Measurements from ENCODE around the gene IL17RE. TPM values are rescaled to one million over a fixed set of nuclear protein-coding genes. Genes with fewer than 3 reads are reported as not detected.

The IL17RE gene
- total RNA-seq, 1 experiment from 2014 or later, result 2.3 TPM

- Histone ChIP-seq H3K27me3 (replicated peaks; ENCODE audit: insufficient read depth, low read depth, low read length, poor library complexity) (no peaks in the 10 kb centered on the region), H3K9me3 (ENCODE audit: low read depth, low read length, poor library complexity, severe bottlenecking) (no peaks in the 10 kb centered on the region), H3K4me3 (ENCODE audit: low read depth, low read length, poor library complexity, severe bottlenecking) (no peak overlapping the region), H3K36me3 (ENCODE audit: insufficient read depth, low read length, poor library complexity, severe bottlenecking) (no peaks in the 10 kb centered on the region), H3K27ac (ENCODE audit: low read depth, low read length, poor library complexity, severe bottlenecking) (no peak overlapping the region), H3K4me1 (ENCODE audit: insufficient read depth, low read length, poor library complexity, severe bottlenecking) (no peaks in the 10 kb centered on the region)
- ChIA-PET POLR2A (ENCODE audit: low non-redundant PET) (no interaction called here), CTCF (no interaction called here)
- no peak for DNase-seq (ENCODE audit: low spot score)
- TF ChIP-seq EZH2 (IDR thresholded peaks at IDR 0.05; ENCODE audit: borderline replicate concordance, low read depth, low read length, poor library complexity, severe bottlenecking), result no peak
- TF ChIP-seq CTCF (conservative IDR thresholded peaks at IDR 0.05; ENCODE audit: low read depth, low read length), result no peak
- intact Hi-C loops (cut with micrococcal nuclease; ENCODE audit: unreplicated experiment), result no loop called here
- BruUV-seq (replicated peaks), result no TSS peak
These were observed 41.6 kb downstream of the IL17RE start for GRCh38 chr3:9944271-9944670.

- CTCF ChIA-PET, result interaction anchor here (0.9 kb wide), 1 partner anchor 55 kb away, joined by 3 read pairs; the partner anchor contains the start of gene JAGN1
- POLR2A ChIA-PET (ENCODE audit: low non-redundant PET), result no interaction called here
- Histone ChIP-seq H3K9me3 (ENCODE audit: low read depth, low read length, poor library complexity, severe bottlenecking) (no peaks in the 10 kb centered on the region), H3K36me3 (ENCODE audit: insufficient read depth, low read length, poor library complexity, severe bottlenecking) (no peaks in the 10 kb centered on the region), H3K27ac (ENCODE audit: low read depth, low read length, poor library complexity, severe bottlenecking) (no peak overlapping the region), H3K4me1 (ENCODE audit: insufficient read depth, low read length, poor library complexity, severe bottlenecking) (no peaks in the 10 kb centered on the region), H3K4me3 (ENCODE audit: low read depth, low read length, poor library complexity, severe bottlenecking) (peak overlapping the region; percentile 76), H3K27me3 (replicated peaks; ENCODE audit: insufficient read depth, low read depth, low read length, poor library complexity) (no peaks in the 10 kb centered on the region)
- DNase-seq (ENCODE audit: low spot score), result no peak
- BruUV-seq (replicated peaks), result TSS peak; percentile 42
- TF ChIP-seq EZH2 (IDR thresholded peaks at IDR 0.05; ENCODE audit: borderline replicate concordance, low read depth, low read length, poor library complexity, severe bottlenecking), result no peak
- intact Hi-C loops (cut with micrococcal nuclease; ENCODE audit: unreplicated experiment), result no loop called here
These were observed 42.7 kb downstream of the IL17RE start for GRCh38 chr3:9945358-9945757.

- Histone ChIP-seq H3K4me1 (ENCODE audit: insufficient read depth, low read length, poor library complexity, severe bottlenecking) (no peaks in the 10 kb centered on the region), H3K27ac (ENCODE audit: low read depth, low read length, poor library complexity, severe bottlenecking) (peak overlapping the region; percentile 75), H3K4me3 (ENCODE audit: low read depth, low read length, poor library complexity, severe bottlenecking) (peak overlapping the region; percentile 76), H3K9me3 (ENCODE audit: low read depth, low read length, poor library complexity, severe bottlenecking) (no peaks in the 10 kb centered on the region), H3K27me3 (replicated peaks; ENCODE audit: insufficient read depth, low read depth, low read length, poor library complexity) (no peaks in the 10 kb centered on the region), H3K36me3 (ENCODE audit: insufficient read depth, low read length, poor library complexity, severe bottlenecking) (no peaks in the 10 kb centered on the region)
- TF ChIP-seq EZH2 (IDR thresholded peaks at IDR 0.05; ENCODE audit: borderline replicate concordance, low read depth, low read length, poor library complexity, severe bottlenecking), result no peak
- TF ChIP-seq CTCF (conservative IDR thresholded peaks at IDR 0.05; ENCODE audit: low read depth, low read length), result peak; percentile 77
- ChIA-PET CTCF (interaction anchor here (0.6 to 1.8 kb wide), 6 partner anchors 13 to 443 kb away, joined by 3 to 27 read pairs (median 4); partner anchors contain the start of genes CRELD1 and JAGN1), POLR2A (ENCODE audit: low non-redundant PET) (interaction anchor here (0.6 kb wide), 1 partner anchor 140 kb away, joined by 4 read pairs; no protein-coding TSS in a partner anchor)
- DNase-seq (ENCODE audit: low spot score), result peak; percentile 96
- intact Hi-C loops (cut with micrococcal nuclease; ENCODE audit: unreplicated experiment), result loop anchor here (2.0 kb wide), 1 partner anchor 102 kb away; the partner anchor contains the start of gene RPUSD3
- no TSS peak for BruUV-seq (replicated peaks)
These were observed 43.7 kb downstream of the IL17RE start for GRCh38 chr3:9946112-9947024.
